HG02678 (cell line): ENCODE data around the gene NTM.
A peak's percentile ranks its signal among the peaks of the same experiment; 100 is the strongest.

Experiments used
- ATAC-seq: cut with Tn5 transposase; IDR thresholded peaks from one replicate; pipeline ENCODE4 v1.9.1; 2021; ENCODE audit warnings: mild to moderate bottlenecking, moderate library complexity; ENCODE audit not compliant: unreplicated experiment

The NTM gene

GRCh38 chr11:132256528-132257279, 886.3 kb downstream of the NTM start:
- ATAC-seq = no peak

- ATAC-seq = no peak
These were observed 887.5 kb downstream of the NTM start for GRCh38 chr11:132257871-132258270.

GRCh38 chr11:132258875-132259274, 888.5 kb downstream of the NTM start:
- ATAC-seq = no peak

- ATAC-seq = no peak
These were observed 890.2 kb downstream of the NTM start for GRCh38 chr11:132260636-132261035.

GRCh38 chr11:132263241-132263640, 892.8 kb downstream of the NTM start:
- no peak for ATAC-seq

- no peak for ATAC-seq
These were observed 893.5 kb downstream of the NTM start for GRCh38 chr11:132263875-132264274.

- no peak for ATAC-seq
These were observed 894.2 kb downstream of the NTM start for GRCh38 chr11:132264616-132265015.

GRCh38 chr11:132278801-132279574, 908.6 kb downstream of the NTM start:
- ATAC-seq = peak; percentile 59

GRCh38 chr11:132284048-132284447, 913.6 kb downstream of the NTM start:
- no peak for ATAC-seq

GRCh38 chr11:132284611-132285010, 914.2 kb downstream of the NTM start:
- ATAC-seq = no peak

GRCh38 chr11:132285631-132286030, 915.2 kb downstream of the NTM start:
- no peak for ATAC-seq

- ATAC-seq = no peak
These were observed 915.7 kb downstream of the NTM start for GRCh38 chr11:132286106-132286505.

GRCh38 chr11:132288036-132288435, 917.6 kb downstream of the NTM start:
- no peak for ATAC-seq

GRCh38 chr11:132289590-132290256, 919.3 kb downstream of the NTM start:
- no peak for ATAC-seq

GRCh38 chr11:132293586-132293985, 923.2 kb downstream of the NTM start:
- ATAC-seq = no peak

- ATAC-seq = no peak
These were observed 926.7 kb downstream of the NTM start for GRCh38 chr11:132296946-132297610.

GRCh38 chr11:132298357-132298756, 927.9 kb downstream of the NTM start:
- ATAC-seq = no peak

- ATAC-seq = peak; percentile 49
These were observed 929.9 kb downstream of the NTM start for GRCh38 chr11:132300283-132300682.

GRCh38 chr11:132301465-132301864, 931.0 kb downstream of the NTM start:
- no peak for ATAC-seq

GRCh38 chr11:132301900-132302299, 931.5 kb downstream of the NTM start:
- ATAC-seq = no peak

- no peak for ATAC-seq
These were observed 937.0 kb downstream of the NTM start for GRCh38 chr11:132307309-132308020.
